ENCODE data around the gene HARBI1. TPM values are rescaled to one million over a fixed set of nuclear protein-coding genes. Genes with fewer than 3 reads are reported as not detected.

HARBI1 gene
- total RNA-seq, 1 donor from 2014 or later, result 5.3 TPM

DNA sequence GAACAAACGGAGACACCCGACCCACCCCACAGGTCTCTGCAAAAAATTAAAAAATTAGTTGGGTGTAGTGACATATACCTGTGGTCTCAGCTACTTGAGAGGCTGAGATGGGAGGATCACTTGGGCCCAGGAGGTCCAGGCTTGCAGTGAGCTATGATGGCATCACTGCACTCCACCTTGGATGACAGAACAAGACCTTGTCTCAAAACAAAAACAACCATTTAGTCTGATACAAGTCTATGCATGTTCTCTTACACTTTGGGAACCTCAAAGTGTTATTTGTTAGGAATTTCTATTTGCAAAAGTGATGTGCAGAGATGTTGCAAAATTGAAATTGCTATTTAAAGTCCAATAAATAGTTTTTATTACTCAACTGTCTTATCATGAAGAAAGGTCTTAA lies 14.6 kb upstream of the HARBI1 start:
- Mint-ChIP-seq H3K27me3 (ENCODE audit: insufficient read depth, low read depth) (no peaks in the 10 kb centered on the region), H3K9me3 (no peaks in the 10 kb centered on the region), H3K4me3 (no peak overlapping the region), H3K36me3 (no peaks in the 10 kb centered on the region), H3K27ac (no peak overlapping the region), H3K4me1 (no peaks in the 10 kb centered on the region)
- Histone ChIP-seq H2AFZ (replicated peaks) (no peak overlapping the region), H3K4me1 (no peaks in the 10 kb centered on the region), H3K9me3 (ENCODE audit: low read depth) (no peaks in the 10 kb centered on the region), H3K9ac (no peak overlapping the region), H3K4me2 (no peak overlapping the region), H3F3A (ENCODE audit: low read depth) (no peaks in the 10 kb centered on the region), H3K36me3 (no peaks in the 10 kb centered on the region), H3K79me2 (ENCODE audit: low read depth) (peaks cover 12% of the 10 kb centered on the region), H3K4me3 (no peak overlapping the region), H4K20me1 (ENCODE audit: low read depth) (peaks cover 8% of the 10 kb centered on the region), H3K27ac (no peak overlapping the region), H3K27me3 (no peaks in the 10 kb centered on the region)
- TF ChIP-seq EZH2phosphoT487 (IDR thresholded peaks at IDR 0.05) (no peak), EZH2 (IDR thresholded peaks at IDR 0.05) (no peak)
- TF ChIP-seq, protein P1, sequence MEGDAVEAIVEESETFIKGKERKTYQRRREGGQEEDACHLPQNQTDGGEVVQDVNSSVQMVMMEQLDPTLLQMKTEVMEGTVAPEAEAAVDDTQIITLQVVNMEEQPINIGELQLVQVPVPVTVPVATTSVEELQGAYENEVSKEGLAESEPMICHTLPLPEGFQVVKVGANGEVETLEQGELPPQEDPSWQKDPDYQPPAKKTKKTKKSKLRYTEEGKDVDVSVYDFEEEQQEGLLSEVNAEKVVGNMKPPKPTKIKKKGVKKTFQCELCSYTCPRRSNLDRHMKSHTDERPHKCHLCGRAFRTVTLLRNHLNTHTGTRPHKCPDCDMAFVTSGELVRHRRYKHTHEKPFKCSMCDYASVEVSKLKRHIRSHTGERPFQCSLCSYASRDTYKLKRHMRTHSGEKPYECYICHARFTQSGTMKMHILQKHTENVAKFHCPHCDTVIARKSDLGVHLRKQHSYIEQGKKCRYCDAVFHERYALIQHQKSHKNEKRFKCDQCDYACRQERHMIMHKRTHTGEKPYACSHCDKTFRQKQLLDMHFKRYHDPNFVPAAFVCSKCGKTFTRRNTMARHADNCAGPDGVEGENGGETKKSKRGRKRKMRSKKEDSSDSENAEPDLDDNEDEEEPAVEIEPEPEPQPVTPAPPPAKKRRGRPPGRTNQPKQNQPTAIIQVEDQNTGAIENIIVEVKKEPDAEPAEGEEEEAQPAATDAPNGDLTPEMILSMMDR (IDR thresholded peaks at IDR 0.05), result no peak
- no peak for DNase-seq (ENCODE audit: low spot score)

DNA sequence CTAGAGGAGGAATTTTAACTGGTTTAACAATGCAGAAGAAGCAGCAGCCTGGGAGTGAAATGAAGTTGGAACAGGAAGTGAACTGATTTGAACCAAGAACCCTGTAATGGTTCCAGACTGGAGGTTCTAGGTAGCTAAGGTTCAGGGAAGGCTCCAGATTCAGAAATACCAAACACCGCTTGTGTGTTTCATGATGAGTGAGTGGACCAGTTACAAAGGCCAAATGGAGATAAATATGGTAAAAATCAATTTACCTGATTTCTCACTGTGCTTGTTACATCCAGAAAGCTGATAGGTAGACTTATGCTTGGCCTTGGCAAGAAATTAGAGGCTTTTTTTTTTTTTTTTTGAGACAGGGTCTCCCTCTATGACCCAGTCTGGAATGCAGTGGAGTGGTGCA lies 13.2 kb upstream of the HARBI1 start:
- H3K4me3 Mint-ChIP-seq, result no peak overlapping the region
- Histone ChIP-seq H3K4me1 (no peaks in the 10 kb centered on the region), H4K20me1 (ENCODE audit: low read depth) (peaks cover 14% of the 10 kb centered on the region), H3K9ac (no peak overlapping the region), H2AFZ (replicated peaks) (no peak overlapping the region), H3K36me3 (no peaks in the 10 kb centered on the region), H3F3A (ENCODE audit: low read depth) (no peaks in the 10 kb centered on the region), H3K27me3 (no peaks in the 10 kb centered on the region), H3K9me3 (ENCODE audit: low read depth) (no peaks in the 10 kb centered on the region), H3K79me2 (ENCODE audit: low read depth) (peaks cover 23% of the 10 kb centered on the region), H3K27ac (no peak overlapping the region), H3K4me2 (no peak overlapping the region), H3K4me3 (no peak overlapping the region)
- H3K36me3 Mint-ChIP-seq, result peaks cover 6% of the 10 kb centered on the region
- H3K9me3 Mint-ChIP-seq, result no peaks in the 10 kb centered on the region
- no peaks in the 10 kb centered on the region for H3K4me1 Mint-ChIP-seq
- no peak overlapping the region for H3K27ac Mint-ChIP-seq
- H3K27me3 Mint-ChIP-seq (ENCODE audit: insufficient read depth, low read depth), result no peaks in the 10 kb centered on the region
- TF ChIP-seq EZH2 (IDR thresholded peaks at IDR 0.05) (no peak), EZH2phosphoT487 (IDR thresholded peaks at IDR 0.05) (no peak)
- TF ChIP-seq, protein P1 (IDR thresholded peaks at IDR 0.05), result no peak
- DNase-seq (ENCODE audit: low spot score), result no peak

DNA sequence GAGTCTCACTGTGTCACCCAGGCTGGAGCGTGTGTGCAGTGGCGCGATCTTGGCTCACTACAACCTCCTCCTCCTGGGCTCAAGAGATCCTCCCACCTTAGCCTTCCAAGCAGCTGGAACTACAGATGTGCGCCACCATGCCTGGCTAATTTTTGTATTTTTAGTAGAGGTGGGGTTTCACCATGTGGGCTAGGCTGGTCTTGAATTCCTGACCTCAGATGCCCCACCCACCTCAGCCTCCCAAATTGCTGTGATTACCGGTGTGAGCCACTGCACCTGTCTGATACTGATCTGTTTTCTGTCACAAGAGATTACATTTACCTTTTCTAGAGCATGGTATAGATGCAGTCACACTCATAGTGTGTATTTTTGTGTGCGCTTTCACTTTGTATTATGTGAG lies 11.9 kb upstream of the HARBI1 start:
- Histone ChIP-seq H4K20me1 (ENCODE audit: low read depth) (peaks cover 14% of the 10 kb centered on the region), H2AFZ (replicated peaks) (no peak overlapping the region), H3K79me2 (ENCODE audit: low read depth) (peaks cover 35% of the 10 kb centered on the region), H3F3A (ENCODE audit: low read depth) (no peaks in the 10 kb centered on the region), H3K27me3 (no peaks in the 10 kb centered on the region), H3K4me2 (no peak overlapping the region), H3K36me3 (no peaks in the 10 kb centered on the region), H3K9ac (no peak overlapping the region), H3K4me1 (no peaks in the 10 kb centered on the region), H3K4me3 (no peak overlapping the region), H3K9me3 (ENCODE audit: low read depth) (no peaks in the 10 kb centered on the region), H3K27ac (no peak overlapping the region)
- Mint-ChIP-seq H3K9me3 (no peaks in the 10 kb centered on the region), H3K4me3 (no peak overlapping the region), H3K4me1 (no peaks in the 10 kb centered on the region), H3K36me3 (peaks cover 6% of the 10 kb centered on the region), H3K27ac (no peak overlapping the region), H3K27me3 (ENCODE audit: insufficient read depth, low read depth) (no peaks in the 10 kb centered on the region)
- TF ChIP-seq EZH2 (IDR thresholded peaks at IDR 0.05), result no peak
- no peak for TF ChIP-seq EZH2phosphoT487 (IDR thresholded peaks at IDR 0.05)
- TF ChIP-seq, protein P1 (IDR thresholded peaks at IDR 0.05), result no peak
- DNase-seq (ENCODE audit: low spot score), result no peak

Measured in neural progenitor cell (in vitro differentiated cells).